ENCODE data around the gene WNK1.

GRCh38 chr12:835754-836518, 83.6 kb downstream of the WNK1 start:
- TF ChIP-seq CTCF (IDR thresholded peaks at IDR 0.05; ENCODE audit: low read depth, low read length) (no peak), EZH2phosphoT487 (IDR thresholded peaks at IDR 0.05; ENCODE audit: low read depth) (no peak)
